ENCODE results near the gene ABHD14A.

DNA sequence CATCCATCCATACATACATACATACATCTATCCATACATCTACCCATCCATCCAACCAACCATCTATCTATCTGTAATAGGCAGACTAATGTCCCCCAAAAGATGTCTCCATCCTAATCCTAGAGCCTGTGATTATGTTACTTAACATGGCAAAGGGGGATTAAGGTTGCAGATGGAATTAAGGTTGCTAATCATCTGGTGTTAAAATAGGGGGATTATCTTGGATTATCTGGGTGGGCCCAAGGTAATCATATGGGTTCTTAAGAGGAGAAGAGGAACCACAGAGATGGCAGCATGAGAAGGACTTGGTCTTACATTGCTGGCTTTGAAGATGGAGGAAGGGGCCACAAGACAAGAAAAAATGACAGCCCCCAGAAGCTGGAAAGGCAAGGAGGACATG is 35.6 kb downstream of the ABHD14A start:
- TF ChIP-seq EZH2 (IDR thresholded peaks at IDR 0.05; ENCODE audit: low read length), result no peak
- TF ChIP-seq, protein P1, sequence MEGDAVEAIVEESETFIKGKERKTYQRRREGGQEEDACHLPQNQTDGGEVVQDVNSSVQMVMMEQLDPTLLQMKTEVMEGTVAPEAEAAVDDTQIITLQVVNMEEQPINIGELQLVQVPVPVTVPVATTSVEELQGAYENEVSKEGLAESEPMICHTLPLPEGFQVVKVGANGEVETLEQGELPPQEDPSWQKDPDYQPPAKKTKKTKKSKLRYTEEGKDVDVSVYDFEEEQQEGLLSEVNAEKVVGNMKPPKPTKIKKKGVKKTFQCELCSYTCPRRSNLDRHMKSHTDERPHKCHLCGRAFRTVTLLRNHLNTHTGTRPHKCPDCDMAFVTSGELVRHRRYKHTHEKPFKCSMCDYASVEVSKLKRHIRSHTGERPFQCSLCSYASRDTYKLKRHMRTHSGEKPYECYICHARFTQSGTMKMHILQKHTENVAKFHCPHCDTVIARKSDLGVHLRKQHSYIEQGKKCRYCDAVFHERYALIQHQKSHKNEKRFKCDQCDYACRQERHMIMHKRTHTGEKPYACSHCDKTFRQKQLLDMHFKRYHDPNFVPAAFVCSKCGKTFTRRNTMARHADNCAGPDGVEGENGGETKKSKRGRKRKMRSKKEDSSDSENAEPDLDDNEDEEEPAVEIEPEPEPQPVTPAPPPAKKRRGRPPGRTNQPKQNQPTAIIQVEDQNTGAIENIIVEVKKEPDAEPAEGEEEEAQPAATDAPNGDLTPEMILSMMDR (optimal IDR thresholded peaks at IDR 0.05 in 1 of 3, IDR thresholded peaks at IDR 0.05 in 1 of 3, conservative IDR thresholded peaks at IDR 0.05 in 1 of 3; ENCODE audit: extremely low read depth in 1 of 3, insufficient read depth in 2 of 3, low read length in 3 of 3), result no peak

All from keratinocyte (primary cell).